B cell (primary cell): ENCODE data around the gene DDX17. TPM values are rescaled to one million over a fixed set of nuclear protein-coding genes. Genes with fewer than 3 reads are reported as not detected.

Source experiments
- ATAC-seq: fragments of 200-7000 bp; cut with Tn5 transposase; one replicate; pipeline ENCODE4 v1.10.0; 2021; ENCODE audit warnings: low read depth, mild to moderate bottlenecking, moderate number of reproducible peaks, moderate library complexity
- CTCF ChIA-PET: fragments of 350-600 bp; sonication (Branson Sonifier 250); formaldehyde crosslinking; loops from one replicate; lab custom pipeline; 2021; ENCODE audit warnings: antibody characterized with exemption, inconsistent platforms; lab: Charles Lee
- POLR2A ChIA-PET: fragments of 350-600 bp; sonication (Branson Sonifier 250); formaldehyde crosslinking; loops from one replicate; lab custom pipeline; 2021; ENCODE audit warnings: antibody characterized with exemption; lab: Charles Lee
- DNase-seq: peaks from one replicate; pipeline ENCODE4 v3.0.0; 2013
- H2AFZ ChIP-seq: 2 replicates; pipeline ENCODE4 v1.6.1; 2012; ENCODE audit warnings: mild to moderate bottlenecking, low read depth, low read length; ENCODE audit not compliant: insufficient read depth, poor library complexity, severe bottlenecking
- H3K27ac ChIP-seq, 2 donors: 1 replicate in 1 of 2; 2 replicates in 1 of 2; pipeline ENCODE4 v1.5.1; 2012 to 2013; ENCODE audit warnings: low read length in 2 of 2, mild to moderate bottlenecking in 2 of 2, moderate library complexity in 1 of 2
- H3K27me3 ChIP-seq, 4 experiments: fragments of 200-600 bp in 1 of 4; sonication (generic) in 1 of 4; replicated peaks in 1 of 4; 1 replicate in 2 of 4; 2 replicates in 2 of 4; pipeline versions ENCODE4 v1.6.1 to v1.7.0; 2013 to 2016; ENCODE audit warnings: low read length in 3 of 4, mild to moderate bottlenecking in 2 of 4, mixed read lengths in 1 of 4, moderate library complexity in 1 of 4; ENCODE audit not compliant: insufficient read depth in 4 of 4, control insufficient read depth in 3 of 4; ENCODE audit errors: control extremely low read depth in 1 of 4
- H3K36me3 ChIP-seq, 2 experiments: replicated peaks in 1 of 2; 1 replicate in 1 of 2; 2 replicates in 1 of 2; pipeline versions ENCODE4 v1.6.1 to v1.7.1; 2013; ENCODE audit warnings: low read length in 1 of 2; ENCODE audit not compliant: insufficient read depth in 2 of 2, control insufficient read depth in 1 of 2; ENCODE audit errors: control extremely low read depth in 1 of 2, extremely low read depth in 1 of 2
- H3K4me1 ChIP-seq, 2 donors: fragments of 200-600 bp in 1 of 2; sonication (generic) in 1 of 2; 1 replicate in 1 of 2; 2 replicates in 1 of 2; pipeline versions ENCODE4 v1.5.1 to v1.6.1; 2013 to 2017; ENCODE audit warnings: low read length in 2 of 2; ENCODE audit not compliant: control insufficient read depth in 2 of 2, insufficient read depth in 2 of 2
- H3K4me2 ChIP-seq: replicated peaks from 2 replicates; pipeline ENCODE3; 2012; ENCODE audit warnings: mild to moderate bottlenecking, low read depth, low read length; ENCODE audit not compliant: poor library complexity, severe bottlenecking
- H3K4me3 ChIP-seq, 5 experiments: fragments of 200-600 bp in 1 of 5; sonication (generic) in 1 of 5; 1 replicate in 3 of 5; 2 replicates in 2 of 5; pipeline versions ENCODE4 v1.5.1 to v1.7.0; 2011 to 2016; ENCODE audit warnings: low read length in 4 of 5, mild to moderate bottlenecking in 4 of 5, low read depth in 2 of 5, control low read depth in 1 of 5, moderate library complexity in 1 of 5; ENCODE audit not compliant: insufficient read depth in 1 of 5; ENCODE audit errors: control extremely low read depth in 1 of 5, extremely low read depth in 1 of 5
- H3K79me2 ChIP-seq: fragments of 200-600 bp; sonication (generic); one replicate; pipeline ENCODE4 v1.6.0; 2016; ENCODE audit warnings: low read length; ENCODE audit not compliant: control insufficient read depth, insufficient read depth
- H3K9ac ChIP-seq: fragments of 200-600 bp; sonication (generic); 2 replicates; pipeline ENCODE4 v1.6.1; 2017; ENCODE audit warnings: mild to moderate bottlenecking, low read length, moderate library complexity
- H3K9me3 ChIP-seq, 3 donors: one replicate each; pipeline versions ENCODE4 v1.6.1 to v1.7.1; 2013; ENCODE audit warnings: low read length in 2 of 3; ENCODE audit not compliant: control insufficient read depth in 2 of 3, insufficient read depth in 1 of 3; ENCODE audit errors: control extremely low read depth in 1 of 3
- H4K20me1 ChIP-seq: 2 replicates; pipeline ENCODE4 v1.6.0; 2012; ENCODE audit warnings: mild to moderate bottlenecking, low read length; ENCODE audit not compliant: insufficient read depth, control insufficient read depth, poor library complexity, severe bottlenecking
- H3K27ac Mint-ChIP-seq: one replicate; pipeline ENCODE4 v1.8.0; 2021; ENCODE audit warnings: mixed read lengths
- H3K27me3 Mint-ChIP-seq: one replicate; pipeline ENCODE4 v1.8.0; 2021; ENCODE audit warnings: mixed read lengths
- H3K4me1 Mint-ChIP-seq: one replicate; pipeline ENCODE4 v1.8.0; 2021; ENCODE audit warnings: mixed read lengths
- H3K4me3 Mint-ChIP-seq: one replicate; pipeline ENCODE4 v1.8.0; 2021; ENCODE audit warnings: mixed read lengths
- H3K9me3 Mint-ChIP-seq: one replicate; pipeline ENCODE4 v1.8.0; 2022; ENCODE audit warnings: mixed read lengths; ENCODE audit not compliant: insufficient read depth
- CTCF ChIP-seq: fragments of 200-600 bp; IDR thresholded peaks from one replicate; pipeline ENCODE4 v1.8.0; 2022; ENCODE audit warnings: antibody characterized with exemption, mild to moderate bottlenecking
- EZH2 ChIP-seq: IDR thresholded peaks from 2 replicates; pipeline ENCODE4 v1.6.1; 2012; ENCODE audit warnings: borderline replicate concordance, low read depth, mild to moderate bottlenecking, moderate library complexity, low read length; ENCODE audit not compliant: insufficient read depth, poor library complexity, severe bottlenecking
- WGBS: methylation state at CpG from one replicate; pipeline ENCODE4 v1.1.5; 2013; ENCODE audit warnings: missing lambda C conversion rate; ENCODE audit not compliant: insufficient coverage; 5-methylcytosine and 5-hydroxymethylcytosine counted together
- intact Hi-C: fragments of 100-400 bp; cut with micrococcal nuclease; formaldehyde crosslinking; loops from one replicate; pipeline ENCODE4 v1.10.0; 2022
- polyA plus RNA-seq: library from polyadenylated mRNA; depleted of rRNA; stranded (reverse); fragments of >200 nt; gene quantifications from 2 replicates; pipeline ENCODE4 v1.2.3, GENCODE V29; 2012
- total RNA-seq, 2 donors: library from RNA; stranded (reverse); fragments of 120-200 nt in 1 of 2; gene quantifications; 1 replicate in 1 of 2; 2 replicates in 1 of 2; pipeline versions ENCODE4 v1.2.3 to v1.2.4, GENCODE V29; 2013 to 2022

Gene DDX17
- total and polyA plus RNA-seq, 2 donors (not counting 1 experiment from before 2014, with no cell fraction given): 754 to 936 TPM

- Mint-ChIP-seq H3K27me3 (peaks cover 34% of the 10 kb centered on the region), H3K4me3 (no peak overlapping the region), H3K27ac (no peak overlapping the region), H3K9me3 (no peaks in the 10 kb centered on the region), H3K4me1 (no peaks in the 10 kb centered on the region)
- intact Hi-C loops: no loop called here
- no peak for TF ChIP-seq EZH2
- TF ChIP-seq CTCF: no peak
- H3K27ac ChIP-seq: no peak overlapping the region
- no peaks in the 10 kb centered on the region for H4K20me1 ChIP-seq
- POLR2A ChIA-PET: no interaction called here
- H3K4me1 ChIP-seq: no peaks in the 10 kb centered on the region
- no peak overlapping the region for H2AFZ ChIP-seq
- DNase-seq: no peak
- no peak overlapping the region for H3K4me3 ChIP-seq
- peaks cover 0 to 3% (median 0%) of the 10 kb centered on the region in 4 experiments for H3K27me3 ChIP-seq
- 93% methylated on average over 11 of the region's 14 CpGs for WGBS
- H3K4me2 ChIP-seq: no peak overlapping the region
- H3K79me2 ChIP-seq: no peaks in the 10 kb centered on the region
- no peaks in the 10 kb centered on the region for H3K36me3 ChIP-seq
- no peak overlapping the region for H3K9ac ChIP-seq
- no peaks in the 10 kb centered on the region for H3K9me3 ChIP-seq
- ATAC-seq: no peak
- CTCF ChIA-PET: no interaction called here
Measured at GRCh38 chr22:38440747-38441350, 65.3 kb downstream of the DDX17 start.

- H3K79me2 ChIP-seq: no peaks in the 10 kb centered on the region
- H4K20me1 ChIP-seq: no peaks in the 10 kb centered on the region
- CTCF ChIA-PET: no interaction called here
- H2AFZ ChIP-seq: no peak overlapping the region
- H3K4me3 ChIP-seq: no peak overlapping the region
- no peaks in the 10 kb centered on the region for H3K4me1 Mint-ChIP-seq
- H3K27me3 Mint-ChIP-seq: peaks cover 29% of the 10 kb centered on the region
- no peak for TF ChIP-seq CTCF
- no peak for TF ChIP-seq EZH2
- DNase-seq: no peak
- H3K9me3 Mint-ChIP-seq: no peaks in the 10 kb centered on the region
- no peak overlapping the region for H3K9ac ChIP-seq
- no peak overlapping the region for H3K27ac ChIP-seq
- no peak overlapping the region for H3K4me3 Mint-ChIP-seq
- no peak overlapping the region for H3K4me2 ChIP-seq
- no peaks in the 10 kb centered on the region for H3K36me3 ChIP-seq
- H3K27me3 ChIP-seq: no peaks in the 10 kb centered on the region
- POLR2A ChIA-PET: interaction anchor here (0.6 kb wide), 1 partner anchor 39 kb away, joined by 4 read pairs; no protein-coding TSS in a partner anchor
- no peaks in the 10 kb centered on the region for H3K4me1 ChIP-seq
- no peak for ATAC-seq
- intact Hi-C loops: no loop called here
- 96% methylated on average over 9 of the region's 9 CpGs for WGBS
- no peak overlapping the region for H3K27ac Mint-ChIP-seq
- H3K9me3 ChIP-seq: no peaks in the 10 kb centered on the region
Measured at GRCh38 chr22:38437416-38437815, 68.7 kb downstream of the DDX17 start.
